C4-2B (cell line): ENCODE data around the gene CDC37.
"Not testable (repeated sequence)": the region's sequence is repeated elsewhere in the genome, so short reads cannot be mapped to it uniquely, and the experiment has no call there.

ENCODE experiments used
- H3K27ac ChIP-seq: fragments of 450-650 bp; 2 replicates; pipeline ENCODE4 v1.5.1; 2017
- ZFX ChIP-seq: fragments of 450-650 bp; IDR thresholded peaks from 2 replicates; pipeline ENCODE4 v1.6.1; 2017
- TF ChIP-seq, protein P1 (sequence below): fragments of 450-650 bp; conservative IDR thresholded peaks from 2 replicates; pipeline ENCODE4 v1.5.1; 2017; ENCODE audit warnings: mild to moderate bottlenecking

The CDC37 gene

DNA sequence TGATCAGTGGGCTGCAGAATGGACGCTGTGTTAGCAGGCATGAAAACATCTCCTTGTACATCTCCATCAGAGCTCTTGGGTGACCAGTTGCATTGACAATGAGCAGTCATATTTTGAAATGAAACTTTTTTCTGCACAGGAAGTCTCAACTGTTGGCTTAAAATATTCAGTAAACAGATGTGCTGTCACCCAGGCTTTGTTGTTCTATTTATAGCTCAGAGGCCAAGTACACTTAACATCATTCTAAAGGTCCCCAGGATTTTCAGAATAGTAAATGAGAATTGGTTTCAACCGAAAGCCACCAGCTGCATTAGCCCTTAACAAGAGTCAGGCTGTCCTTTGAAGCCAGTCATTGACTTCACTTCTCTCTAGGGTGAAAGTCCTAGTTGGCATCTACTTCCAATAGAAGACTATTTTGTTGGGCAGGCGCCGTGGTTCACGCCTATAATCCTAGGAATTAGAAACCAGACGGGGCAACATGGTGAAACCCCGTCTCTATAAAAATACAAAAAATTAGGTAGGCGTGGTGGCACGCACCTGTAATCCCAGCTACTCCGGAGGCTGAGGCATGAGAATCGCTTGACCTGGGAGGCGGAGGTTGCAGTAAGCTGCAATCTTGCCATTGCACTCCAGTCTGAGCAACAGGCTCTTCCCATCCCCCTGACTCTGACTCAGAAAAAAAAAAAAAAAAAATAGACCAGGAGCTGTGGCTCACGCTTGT lies 9.1 kb upstream of the CDC37 start:
- no peak overlapping the region for H3K27ac ChIP-seq
- TF ChIP-seq, protein P1, sequence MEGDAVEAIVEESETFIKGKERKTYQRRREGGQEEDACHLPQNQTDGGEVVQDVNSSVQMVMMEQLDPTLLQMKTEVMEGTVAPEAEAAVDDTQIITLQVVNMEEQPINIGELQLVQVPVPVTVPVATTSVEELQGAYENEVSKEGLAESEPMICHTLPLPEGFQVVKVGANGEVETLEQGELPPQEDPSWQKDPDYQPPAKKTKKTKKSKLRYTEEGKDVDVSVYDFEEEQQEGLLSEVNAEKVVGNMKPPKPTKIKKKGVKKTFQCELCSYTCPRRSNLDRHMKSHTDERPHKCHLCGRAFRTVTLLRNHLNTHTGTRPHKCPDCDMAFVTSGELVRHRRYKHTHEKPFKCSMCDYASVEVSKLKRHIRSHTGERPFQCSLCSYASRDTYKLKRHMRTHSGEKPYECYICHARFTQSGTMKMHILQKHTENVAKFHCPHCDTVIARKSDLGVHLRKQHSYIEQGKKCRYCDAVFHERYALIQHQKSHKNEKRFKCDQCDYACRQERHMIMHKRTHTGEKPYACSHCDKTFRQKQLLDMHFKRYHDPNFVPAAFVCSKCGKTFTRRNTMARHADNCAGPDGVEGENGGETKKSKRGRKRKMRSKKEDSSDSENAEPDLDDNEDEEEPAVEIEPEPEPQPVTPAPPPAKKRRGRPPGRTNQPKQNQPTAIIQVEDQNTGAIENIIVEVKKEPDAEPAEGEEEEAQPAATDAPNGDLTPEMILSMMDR, result no peak
- TF ChIP-seq ZFX, result no peak

DNA sequence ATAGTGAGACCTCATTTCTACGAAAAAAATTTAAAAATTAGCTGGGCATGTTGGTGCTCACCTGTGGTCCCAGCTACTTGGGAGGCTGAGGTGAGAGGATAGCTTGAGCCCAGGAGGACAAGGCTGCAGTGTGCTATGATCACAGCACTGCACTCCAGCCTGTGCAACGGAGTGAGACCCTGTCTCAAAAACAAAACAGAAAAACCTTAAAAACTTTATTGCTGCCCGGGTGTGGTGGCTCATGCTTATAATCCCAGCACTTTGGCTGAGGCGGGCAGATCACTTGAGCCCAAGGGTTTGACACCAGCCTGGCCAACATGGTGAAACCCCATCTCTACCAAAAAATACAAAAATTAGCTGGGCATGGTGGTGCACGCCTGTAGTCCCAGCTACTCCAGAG lies 7.9 kb upstream of the CDC37 start:
- not testable (repeated sequence) for H3K27ac ChIP-seq

DNA sequence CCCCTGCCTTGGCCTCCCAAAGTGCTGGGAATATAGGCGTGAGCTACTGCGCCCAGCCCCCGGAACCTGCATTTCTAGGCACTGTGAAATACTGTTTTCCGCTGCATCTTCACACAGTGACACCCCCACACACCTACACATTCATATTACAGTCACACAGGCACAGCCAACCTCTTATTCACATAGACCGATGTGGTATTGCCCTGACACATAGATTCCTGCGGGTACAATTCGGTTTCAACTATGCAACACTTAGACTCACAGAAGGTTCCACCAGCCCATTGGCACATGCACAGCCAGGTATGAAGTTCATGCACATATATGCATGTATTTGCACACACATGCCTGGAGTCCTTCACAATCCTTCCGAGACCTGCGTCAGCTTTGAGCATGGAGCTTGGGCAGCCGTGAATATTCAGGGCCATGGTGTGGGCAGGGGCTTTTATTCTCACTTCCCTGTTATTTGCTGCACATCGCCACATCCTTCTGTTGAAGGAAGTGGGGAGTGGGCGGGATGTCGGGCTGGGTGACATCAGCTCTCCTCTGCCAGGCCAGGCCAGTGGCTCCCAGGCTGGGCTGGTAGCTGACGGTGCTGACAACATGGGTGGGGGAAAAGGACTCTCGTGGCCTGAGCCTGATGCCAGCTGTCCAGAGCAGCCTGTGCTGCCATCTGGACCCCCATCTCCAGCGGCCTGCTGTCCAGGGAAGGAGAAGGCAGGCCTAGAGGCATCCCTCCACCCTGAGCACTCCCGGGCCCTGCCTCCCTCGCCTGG lies 5.4 kb upstream of the CDC37 start:
- H3K27ac ChIP-seq, result no peak overlapping the region
- TF ChIP-seq, protein P1, result no peak
- TF ChIP-seq ZFX, result no peak

DNA sequence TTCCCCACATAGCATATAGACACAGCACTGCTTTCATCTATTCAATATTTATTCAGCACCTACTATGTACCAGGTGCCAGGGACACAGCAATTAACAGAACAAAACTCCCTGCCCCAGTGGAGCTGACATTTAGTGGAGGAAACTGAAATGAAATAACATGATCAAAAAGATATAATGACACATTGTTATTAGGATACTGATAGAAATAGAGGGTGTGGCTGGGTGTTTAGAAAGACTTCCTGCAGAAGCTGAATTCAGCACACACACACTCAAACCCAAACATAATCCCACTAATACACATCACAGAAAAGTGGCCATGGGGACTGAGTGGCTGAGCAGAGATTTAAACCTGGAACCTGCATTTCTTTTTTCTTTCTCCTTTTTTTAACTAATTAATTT lies 3.8 kb upstream of the CDC37 start:
- TF ChIP-seq, protein P1, result no peak
- no peak for TF ChIP-seq ZFX
- no peak overlapping the region for H3K27ac ChIP-seq

DNA sequence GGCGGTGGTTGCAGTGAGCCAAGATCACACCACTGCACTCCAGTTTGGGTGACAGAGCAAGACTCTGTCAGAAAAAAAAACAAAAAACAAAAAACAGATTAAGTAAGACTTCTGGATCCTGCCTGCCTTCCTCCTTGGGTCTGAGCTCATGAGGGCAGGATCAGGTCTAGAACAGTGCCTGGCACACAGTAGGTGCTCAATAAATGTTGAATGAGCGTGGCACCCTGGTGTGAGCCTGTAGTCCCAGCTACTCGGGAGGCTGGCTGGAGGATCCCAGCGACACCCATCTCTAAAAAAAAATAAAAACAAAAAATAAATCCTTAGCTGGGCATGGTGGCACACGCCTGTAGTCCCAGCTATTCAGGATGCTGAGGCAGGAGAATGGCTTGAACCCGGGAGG lies 2.8 kb upstream of the CDC37 start:
- TF ChIP-seq, protein P1, result no peak
- no peak for TF ChIP-seq ZFX
- no peak overlapping the region for H3K27ac ChIP-seq

DNA sequence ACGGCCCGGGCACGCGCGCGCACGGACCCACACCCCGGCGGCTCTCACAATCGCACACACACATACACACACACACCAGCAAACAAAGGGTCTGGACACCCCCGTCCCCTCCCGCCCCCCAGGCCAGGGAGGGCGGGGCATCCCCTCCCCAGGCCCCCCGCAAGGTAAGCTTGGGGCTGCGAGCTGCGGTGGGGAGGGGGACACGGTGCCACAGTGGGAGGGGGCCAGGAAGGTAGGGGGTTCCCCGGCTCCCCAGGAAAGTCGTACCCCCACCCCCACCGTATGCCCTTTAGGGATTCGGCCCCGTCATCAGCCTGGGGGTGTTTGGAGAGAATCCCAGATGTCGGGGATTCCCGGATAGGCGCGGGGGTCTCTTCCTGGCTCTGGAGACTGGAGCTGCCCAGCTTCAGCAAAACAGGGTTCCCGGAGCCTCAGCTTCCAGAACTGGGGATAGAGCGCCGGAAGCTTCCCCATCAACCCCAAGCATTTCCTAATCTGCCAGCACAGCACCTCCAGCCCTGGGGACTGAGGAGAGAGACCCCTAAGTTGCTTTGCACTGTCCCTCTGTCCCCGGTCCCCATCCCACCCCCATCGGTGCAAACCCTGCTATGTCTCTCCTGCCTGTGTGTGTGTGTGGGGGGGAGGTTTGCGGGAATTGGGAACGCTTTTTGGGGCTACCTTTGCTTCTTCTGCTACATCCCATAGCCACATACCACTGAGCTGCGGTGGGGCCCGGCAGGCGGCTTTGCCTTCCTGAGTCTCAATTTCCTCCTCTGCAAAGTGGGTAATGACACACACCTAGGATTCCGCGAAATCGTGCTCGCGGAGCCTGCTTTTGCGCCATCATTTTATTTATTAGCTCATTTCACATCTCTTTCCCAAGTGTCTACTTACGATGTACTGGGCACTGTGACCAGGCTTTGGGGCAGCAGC lies 1.8 kb upstream of the CDC37 start:
- TF ChIP-seq, protein P1, result no peak
- TF ChIP-seq ZFX, result no peak
- H3K27ac ChIP-seq, result no peak overlapping the region

DNA sequence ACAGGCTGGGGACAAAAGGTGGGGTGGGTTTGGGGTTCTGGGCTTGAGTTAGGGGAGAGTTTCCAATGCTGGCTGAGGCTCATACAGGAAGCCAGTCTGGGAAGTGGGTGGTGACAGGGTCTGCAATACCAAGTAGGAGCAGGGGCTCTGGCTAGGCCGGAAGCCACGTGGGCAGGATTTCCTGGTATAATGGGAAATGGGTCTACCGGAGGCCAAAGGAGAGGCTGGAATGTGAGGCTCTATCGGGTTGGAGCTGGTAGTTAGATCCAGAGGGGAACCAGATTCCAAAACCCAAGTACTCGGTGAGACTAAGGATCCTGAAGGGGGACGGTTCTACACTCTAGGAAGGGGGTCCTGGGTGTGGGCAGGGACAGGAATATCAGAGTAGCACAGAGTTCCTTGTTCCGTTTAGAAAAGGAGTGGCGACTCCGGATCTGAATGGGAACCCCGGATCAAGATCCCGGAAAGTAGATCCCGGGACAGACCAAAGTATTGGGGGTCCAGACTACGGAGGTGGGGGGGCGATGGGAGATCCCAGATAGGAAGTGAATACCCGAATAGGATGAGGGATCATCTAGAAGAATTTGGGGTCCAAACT lies 802 bp downstream of the CDC37 start:
- TF ChIP-seq, protein P1, result no peak
- no peak for TF ChIP-seq ZFX
- H3K27ac ChIP-seq, result peak overlapping the region; percentile 87
